B cell (primary cell): ENCODE data around the gene IFT122. TPM values are rescaled to one million over a fixed set of nuclear protein-coding genes. Genes with fewer than 3 reads are reported as not detected.

Experiments
- ATAC-seq: fragments of 200-7000 bp; cut with Tn5 transposase; one replicate; pipeline ENCODE4 v1.10.0; 2021; ENCODE audit warnings: low read depth, mild to moderate bottlenecking, moderate number of reproducible peaks, moderate library complexity
- CTCF ChIA-PET: fragments of 350-600 bp; sonication (Branson Sonifier 250); formaldehyde crosslinking; loops from one replicate; lab custom pipeline; 2021; ENCODE audit warnings: antibody characterized with exemption, inconsistent platforms; lab: Charles Lee
- POLR2A ChIA-PET: fragments of 350-600 bp; sonication (Branson Sonifier 250); formaldehyde crosslinking; loops from one replicate; lab custom pipeline; 2021; ENCODE audit warnings: antibody characterized with exemption; lab: Charles Lee
- DNase-seq: peaks from one replicate; pipeline ENCODE4 v3.0.0; 2013
- H2AFZ ChIP-seq: 2 replicates; pipeline ENCODE4 v1.6.1; 2012; ENCODE audit warnings: mild to moderate bottlenecking, low read depth, low read length; ENCODE audit not compliant: insufficient read depth, poor library complexity, severe bottlenecking
- H3K27ac ChIP-seq, 2 donors: 1 replicate in 1 of 2; 2 replicates in 1 of 2; pipeline ENCODE4 v1.5.1; 2012 to 2013; ENCODE audit warnings: low read length in 2 of 2, mild to moderate bottlenecking in 2 of 2, moderate library complexity in 1 of 2
- H3K27me3 ChIP-seq, 4 experiments: fragments of 200-600 bp in 1 of 4; sonication (generic) in 1 of 4; replicated peaks in 1 of 4; 1 replicate in 2 of 4; 2 replicates in 2 of 4; pipeline versions ENCODE4 v1.6.1 to v1.7.0; 2013 to 2016; ENCODE audit warnings: low read length in 3 of 4, mild to moderate bottlenecking in 2 of 4, mixed read lengths in 1 of 4, moderate library complexity in 1 of 4; ENCODE audit not compliant: insufficient read depth in 4 of 4, control insufficient read depth in 3 of 4; ENCODE audit errors: control extremely low read depth in 1 of 4
- H3K36me3 ChIP-seq, 2 experiments: replicated peaks in 1 of 2; 1 replicate in 1 of 2; 2 replicates in 1 of 2; pipeline versions ENCODE4 v1.6.1 to v1.7.1; 2013; ENCODE audit warnings: low read length in 1 of 2; ENCODE audit not compliant: insufficient read depth in 2 of 2, control insufficient read depth in 1 of 2; ENCODE audit errors: control extremely low read depth in 1 of 2, extremely low read depth in 1 of 2
- H3K4me1 ChIP-seq, 2 donors: fragments of 200-600 bp in 1 of 2; sonication (generic) in 1 of 2; 1 replicate in 1 of 2; 2 replicates in 1 of 2; pipeline versions ENCODE4 v1.5.1 to v1.6.1; 2013 to 2017; ENCODE audit warnings: low read length in 2 of 2; ENCODE audit not compliant: control insufficient read depth in 2 of 2, insufficient read depth in 2 of 2
- H3K4me2 ChIP-seq: replicated peaks from 2 replicates; pipeline ENCODE3; 2012; ENCODE audit warnings: mild to moderate bottlenecking, low read depth, low read length; ENCODE audit not compliant: poor library complexity, severe bottlenecking
- H3K4me3 ChIP-seq, 5 experiments: fragments of 200-600 bp in 1 of 5; sonication (generic) in 1 of 5; 1 replicate in 3 of 5; 2 replicates in 2 of 5; pipeline versions ENCODE4 v1.5.1 to v1.7.0; 2011 to 2016; ENCODE audit warnings: low read length in 4 of 5, mild to moderate bottlenecking in 4 of 5, low read depth in 2 of 5, control low read depth in 1 of 5, moderate library complexity in 1 of 5; ENCODE audit not compliant: insufficient read depth in 1 of 5; ENCODE audit errors: control extremely low read depth in 1 of 5, extremely low read depth in 1 of 5
- H3K79me2 ChIP-seq: fragments of 200-600 bp; sonication (generic); one replicate; pipeline ENCODE4 v1.6.0; 2016; ENCODE audit warnings: low read length; ENCODE audit not compliant: control insufficient read depth, insufficient read depth
- H3K9ac ChIP-seq: fragments of 200-600 bp; sonication (generic); 2 replicates; pipeline ENCODE4 v1.6.1; 2017; ENCODE audit warnings: mild to moderate bottlenecking, low read length, moderate library complexity
- H3K9me3 ChIP-seq, 3 donors: one replicate each; pipeline versions ENCODE4 v1.6.1 to v1.7.1; 2013; ENCODE audit warnings: low read length in 2 of 3; ENCODE audit not compliant: control insufficient read depth in 2 of 3, insufficient read depth in 1 of 3; ENCODE audit errors: control extremely low read depth in 1 of 3
- H4K20me1 ChIP-seq: 2 replicates; pipeline ENCODE4 v1.6.0; 2012; ENCODE audit warnings: mild to moderate bottlenecking, low read length; ENCODE audit not compliant: insufficient read depth, control insufficient read depth, poor library complexity, severe bottlenecking
- H3K27ac Mint-ChIP-seq: one replicate; pipeline ENCODE4 v1.8.0; 2021; ENCODE audit warnings: mixed read lengths
- H3K27me3 Mint-ChIP-seq: one replicate; pipeline ENCODE4 v1.8.0; 2021; ENCODE audit warnings: mixed read lengths
- H3K4me1 Mint-ChIP-seq: one replicate; pipeline ENCODE4 v1.8.0; 2021; ENCODE audit warnings: mixed read lengths
- H3K4me3 Mint-ChIP-seq: one replicate; pipeline ENCODE4 v1.8.0; 2021; ENCODE audit warnings: mixed read lengths
- H3K9me3 Mint-ChIP-seq: one replicate; pipeline ENCODE4 v1.8.0; 2022; ENCODE audit warnings: mixed read lengths; ENCODE audit not compliant: insufficient read depth
- EZH2 ChIP-seq: IDR thresholded peaks from 2 replicates; pipeline ENCODE4 v1.6.1; 2012; ENCODE audit warnings: borderline replicate concordance, low read depth, mild to moderate bottlenecking, moderate library complexity, low read length; ENCODE audit not compliant: insufficient read depth, poor library complexity, severe bottlenecking
- WGBS: methylation state at CpG from one replicate; pipeline ENCODE4 v1.1.5; 2013; ENCODE audit warnings: missing lambda C conversion rate; ENCODE audit not compliant: insufficient coverage; 5-methylcytosine and 5-hydroxymethylcytosine counted together
- intact Hi-C: fragments of 100-400 bp; cut with micrococcal nuclease; formaldehyde crosslinking; loops from one replicate; pipeline ENCODE4 v1.10.0; 2022
- polyA plus RNA-seq: library from polyadenylated mRNA; depleted of rRNA; stranded (reverse); fragments of >200 nt; gene quantifications from 2 replicates; pipeline ENCODE4 v1.2.3, GENCODE V29; 2012
- total RNA-seq, 2 donors: library from RNA; stranded (reverse); fragments of 120-200 nt in 1 of 2; gene quantifications; 1 replicate in 1 of 2; 2 replicates in 1 of 2; pipeline versions ENCODE4 v1.2.3 to v1.2.4, GENCODE V29; 2013 to 2022
- TF ChIP-seq, protein P1 (sequence below): fragments of 200-600 bp; IDR thresholded peaks from one replicate; pipeline ENCODE4 v1.8.0; 2022; ENCODE audit warnings: antibody characterized with exemption, mild to moderate bottlenecking

The IFT122 gene
- total and polyA plus RNA-seq, 2 donors (not counting 1 experiment from before 2014, with no cell fraction given), result 14.0 to 34.3 TPM

DNA sequence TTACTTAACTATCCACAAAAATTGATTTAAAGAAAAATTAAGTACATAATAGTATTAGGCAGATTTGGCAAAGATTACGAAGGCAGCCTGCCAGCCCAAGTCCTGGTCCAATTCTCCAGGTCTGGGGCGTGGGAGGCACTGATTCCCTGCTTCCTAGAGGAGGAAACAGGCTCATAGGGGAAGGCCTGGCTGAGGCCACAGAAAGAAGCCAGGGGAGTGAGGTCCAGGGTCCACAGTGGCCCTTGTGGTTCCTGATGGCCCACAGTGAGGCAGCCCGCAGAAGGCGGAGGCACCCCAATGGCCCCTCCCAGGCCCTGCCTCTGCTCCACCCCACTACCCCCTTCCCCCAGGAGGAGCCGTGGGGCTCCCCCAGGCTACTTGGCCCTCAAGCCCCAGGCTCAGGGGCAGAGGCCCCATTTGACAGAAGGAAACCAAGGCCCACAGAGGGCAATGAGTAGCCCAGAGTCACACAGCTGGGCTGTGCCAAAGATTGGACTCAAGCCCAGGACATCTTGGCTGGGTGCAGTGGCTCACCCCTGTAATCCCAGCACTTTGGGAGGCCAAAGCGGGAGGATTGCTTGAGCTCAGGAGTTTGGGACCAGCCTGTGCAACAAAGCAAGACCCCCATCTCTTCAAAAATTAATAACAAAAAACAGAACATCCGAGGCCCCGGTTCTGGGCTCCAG is 124.0 kb downstream of the IFT122 start:
- no peaks in the 10 kb centered on the region for H4K20me1 ChIP-seq

More for the DNA sequence above, 124.0 kb downstream of the IFT122 start:
- Histone ChIP-seq H3K27me3 (peaks cover 0 to 4% (median 0%) of the 10 kb centered on the region in 4 experiments), H3K79me2 (no peaks in the 10 kb centered on the region), H2AFZ (no peak overlapping the region), H3K27ac (no peak overlapping the region), H3K9ac (no peak overlapping the region), H3K4me3 (no peak overlapping the region), H3K36me3 (no peaks in the 10 kb centered on the region), H3K4me1 (no peaks in the 10 kb centered on the region), H3K4me2 (no peak overlapping the region), H3K9me3 (no peaks in the 10 kb centered on the region)
- DNase-seq (no peak), ATAC-seq (no peak)
- no peak overlapping the region for H3K4me3 Mint-ChIP-seq
- no peaks in the 10 kb centered on the region for H3K9me3 Mint-ChIP-seq
- TF ChIP-seq EZH2, result no peak
- TF ChIP-seq, protein P1, sequence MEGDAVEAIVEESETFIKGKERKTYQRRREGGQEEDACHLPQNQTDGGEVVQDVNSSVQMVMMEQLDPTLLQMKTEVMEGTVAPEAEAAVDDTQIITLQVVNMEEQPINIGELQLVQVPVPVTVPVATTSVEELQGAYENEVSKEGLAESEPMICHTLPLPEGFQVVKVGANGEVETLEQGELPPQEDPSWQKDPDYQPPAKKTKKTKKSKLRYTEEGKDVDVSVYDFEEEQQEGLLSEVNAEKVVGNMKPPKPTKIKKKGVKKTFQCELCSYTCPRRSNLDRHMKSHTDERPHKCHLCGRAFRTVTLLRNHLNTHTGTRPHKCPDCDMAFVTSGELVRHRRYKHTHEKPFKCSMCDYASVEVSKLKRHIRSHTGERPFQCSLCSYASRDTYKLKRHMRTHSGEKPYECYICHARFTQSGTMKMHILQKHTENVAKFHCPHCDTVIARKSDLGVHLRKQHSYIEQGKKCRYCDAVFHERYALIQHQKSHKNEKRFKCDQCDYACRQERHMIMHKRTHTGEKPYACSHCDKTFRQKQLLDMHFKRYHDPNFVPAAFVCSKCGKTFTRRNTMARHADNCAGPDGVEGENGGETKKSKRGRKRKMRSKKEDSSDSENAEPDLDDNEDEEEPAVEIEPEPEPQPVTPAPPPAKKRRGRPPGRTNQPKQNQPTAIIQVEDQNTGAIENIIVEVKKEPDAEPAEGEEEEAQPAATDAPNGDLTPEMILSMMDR, result no peak
- POLR2A ChIA-PET, result interaction anchor here (1.6 kb wide), 1 partner anchor 13 kb away, joined by 3 read pairs; no protein-coding TSS in a partner anchor
- intact Hi-C loops, result no loop called here
- H3K27me3 Mint-ChIP-seq, result no peaks in the 10 kb centered on the region
- no peaks in the 10 kb centered on the region for H3K4me1 Mint-ChIP-seq
- CTCF ChIA-PET, result no interaction called here
- WGBS, result 85% methylated on average over 8 of the region's 8 CpGs
- no peak overlapping the region for H3K27ac Mint-ChIP-seq
